Stimulated activated CD8-positive, alpha-beta memory T cell treated with anti-CD3 and anti-CD28 coated beads, Interleukin-7, amount 100 ng/mL, for 48 hours (primary cell): ENCODE data around the gene TMEM184B.

Source experiments
- DNase-seq, 2 donors: peaks; one replicate each; pipeline ENCODE4 v3.0.0-alpha.2; 2020; ENCODE audit warnings: low read depth in 1 of 2; ENCODE audit errors: extremely low read depth in 1 of 2

Gene TMEM184B

GRCh38 chr22:38282397-38282796 lies 9.6 kb upstream of the TMEM184B start:
- DNase-seq: no peak

- no peak for DNase-seq
Measured at GRCh38 chr22:38276166-38276565, 3.4 kb upstream of the TMEM184B start.

GRCh38 chr22:38273135-38273826 lies 471 bp upstream of the TMEM184B start:
- no peak for DNase-seq

GRCh38 chr22:38271927-38272372 lies 860 bp downstream of the TMEM184B start:
- DNase-seq: no peak

GRCh38 chr22:38271101-38271500 lies 1.7 kb downstream of the TMEM184B start:
- DNase-seq: no peak

- no peak for DNase-seq
Measured at GRCh38 chr22:38270091-38270992, 2.5 kb downstream of the TMEM184B start.

- no peak for DNase-seq
Measured at GRCh38 chr22:38269466-38269865, 3.3 kb downstream of the TMEM184B start.

GRCh38 chr22:38267086-38267485 lies 5.7 kb downstream of the TMEM184B start:
- no peak for DNase-seq

- DNase-seq: no peak
Measured at GRCh38 chr22:38266120-38266519, 6.7 kb downstream of the TMEM184B start.

- no peak for DNase-seq
Measured at GRCh38 chr22:38264322-38264843, 8.4 kb downstream of the TMEM184B start.

- no peak for DNase-seq
Measured at GRCh38 chr22:38262051-38262795, 10.6 kb downstream of the TMEM184B start.

GRCh38 chr22:38260761-38261681 lies 11.8 kb downstream of the TMEM184B start:
- DNase-seq: no peak

GRCh38 chr22:38259370-38259769 lies 13.4 kb downstream of the TMEM184B start:
- no peak for DNase-seq

GRCh38 chr22:38258895-38259294 lies 13.9 kb downstream of the TMEM184B start:
- DNase-seq: no peak

- DNase-seq: no peak
Measured at GRCh38 chr22:38257650-38258250, 15.1 kb downstream of the TMEM184B start.

- DNase-seq: no peak
Measured at GRCh38 chr22:38257181-38257580, 15.6 kb downstream of the TMEM184B start.

GRCh38 chr22:38255697-38256096 lies 17.1 kb downstream of the TMEM184B start:
- no peak for DNase-seq

- no peak for DNase-seq
Measured at GRCh38 chr22:38251341-38251692, 21.5 kb downstream of the TMEM184B start.

GRCh38 chr22:38250643-38251340 lies 22.0 kb downstream of the TMEM184B start:
- DNase-seq: no peak
